RWPE2 (cell line): ENCODE results near the gene RSPH1.
A peak's percentile ranks its signal among the peaks of the same experiment; 100 is the strongest.

Source experiments
- ATAC-seq: fragments of 200-7000 bp; cut with Tn5 transposase; 3 replicates; pipeline ENCODE4 v1.9.1; 2021; ENCODE audit warnings: low read depth
- DNase-seq: peaks from one replicate; pipeline ENCODE4 v3.0.0-alpha.2; 2020; ENCODE audit warnings: low spot score
- H3K27ac ChIP-seq: fragments of 450-650 bp; 2 replicates; pipeline ENCODE4 v1.5.1; 2017; ENCODE audit warnings: mild to moderate bottlenecking; ENCODE audit not compliant: poor library complexity, severe bottlenecking
- H3K27me3 ChIP-seq: fragments of 250-450 bp; sonication (Bioruptor Pico); 2 replicates; pipeline ENCODE4 v1.5.1; 2021; ENCODE audit warnings: mild to moderate bottlenecking, moderate library complexity; ENCODE audit not compliant: insufficient read depth, poor library complexity, severe bottlenecking
- H3K36me3 ChIP-seq: fragments of 250-450 bp; sonication (Bioruptor Pico); 2 replicates; pipeline ENCODE4 v1.5.1; 2020; ENCODE audit warnings: low read depth, mild to moderate bottlenecking, moderate library complexity
- H3K4me1 ChIP-seq: fragments of 250-450 bp; sonication (Bioruptor Pico); 2 replicates; pipeline ENCODE4 v1.5.1; 2021; ENCODE audit warnings: mild to moderate bottlenecking, moderate library complexity; ENCODE audit not compliant: insufficient read depth, poor library complexity, severe bottlenecking
- H3K4me3 ChIP-seq: fragments of 250-450 bp; sonication (Bioruptor Pico); 2 replicates; pipeline ENCODE4 v1.5.1; 2021; ENCODE audit warnings: mild to moderate bottlenecking, moderate library complexity; ENCODE audit not compliant: severe bottlenecking
- H3K9me3 ChIP-seq: fragments of 250-450 bp; sonication (Bioruptor Pico); 2 replicates; pipeline ENCODE4 v1.5.1; 2021; ENCODE audit warnings: mild to moderate bottlenecking, moderate library complexity; ENCODE audit not compliant: severe bottlenecking
- TF ChIP-seq, protein P1 (sequence below): fragments of 450-650 bp; IDR thresholded peaks from one replicate; pipeline ENCODE4 v1.5.1; 2017; ENCODE audit warnings: mild to moderate bottlenecking, moderate library complexity; ENCODE audit not compliant: poor library complexity, severe bottlenecking

Gene RSPH1

DNA sequence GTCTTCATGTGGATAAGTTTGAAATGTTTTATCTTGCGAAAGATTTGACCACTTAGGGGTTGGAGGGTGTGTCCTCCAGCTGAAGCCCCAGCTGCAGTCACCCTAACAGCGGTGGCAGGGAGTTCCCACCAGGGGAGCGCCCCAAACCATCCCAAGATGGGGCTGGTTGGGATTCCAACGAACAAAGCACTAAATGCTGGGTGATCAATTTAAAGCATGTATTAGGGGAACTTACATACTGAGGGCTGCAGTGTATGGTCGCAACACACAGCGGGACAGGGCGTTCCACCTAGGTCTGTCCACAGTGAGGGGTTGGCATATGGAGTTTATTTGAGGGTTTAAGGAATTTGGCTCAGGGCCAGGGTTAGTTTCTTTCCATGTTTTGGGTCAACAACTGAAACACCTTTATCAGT, 43.9 kb upstream of the RSPH1 start:
- ATAC-seq, result no peak
- H3K27ac ChIP-seq, result no peak overlapping the region
- no peak for DNase-seq
- no peaks in the 10 kb centered on the region for H3K36me3 ChIP-seq
- H3K4me3 ChIP-seq, result no peak overlapping the region
- H3K9me3 ChIP-seq, result no peaks in the 10 kb centered on the region
- H3K4me1 ChIP-seq, result no peaks in the 10 kb centered on the region
- TF ChIP-seq, protein P1, sequence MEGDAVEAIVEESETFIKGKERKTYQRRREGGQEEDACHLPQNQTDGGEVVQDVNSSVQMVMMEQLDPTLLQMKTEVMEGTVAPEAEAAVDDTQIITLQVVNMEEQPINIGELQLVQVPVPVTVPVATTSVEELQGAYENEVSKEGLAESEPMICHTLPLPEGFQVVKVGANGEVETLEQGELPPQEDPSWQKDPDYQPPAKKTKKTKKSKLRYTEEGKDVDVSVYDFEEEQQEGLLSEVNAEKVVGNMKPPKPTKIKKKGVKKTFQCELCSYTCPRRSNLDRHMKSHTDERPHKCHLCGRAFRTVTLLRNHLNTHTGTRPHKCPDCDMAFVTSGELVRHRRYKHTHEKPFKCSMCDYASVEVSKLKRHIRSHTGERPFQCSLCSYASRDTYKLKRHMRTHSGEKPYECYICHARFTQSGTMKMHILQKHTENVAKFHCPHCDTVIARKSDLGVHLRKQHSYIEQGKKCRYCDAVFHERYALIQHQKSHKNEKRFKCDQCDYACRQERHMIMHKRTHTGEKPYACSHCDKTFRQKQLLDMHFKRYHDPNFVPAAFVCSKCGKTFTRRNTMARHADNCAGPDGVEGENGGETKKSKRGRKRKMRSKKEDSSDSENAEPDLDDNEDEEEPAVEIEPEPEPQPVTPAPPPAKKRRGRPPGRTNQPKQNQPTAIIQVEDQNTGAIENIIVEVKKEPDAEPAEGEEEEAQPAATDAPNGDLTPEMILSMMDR, result no peak
- H3K27me3 ChIP-seq, result no peaks in the 10 kb centered on the region

DNA sequence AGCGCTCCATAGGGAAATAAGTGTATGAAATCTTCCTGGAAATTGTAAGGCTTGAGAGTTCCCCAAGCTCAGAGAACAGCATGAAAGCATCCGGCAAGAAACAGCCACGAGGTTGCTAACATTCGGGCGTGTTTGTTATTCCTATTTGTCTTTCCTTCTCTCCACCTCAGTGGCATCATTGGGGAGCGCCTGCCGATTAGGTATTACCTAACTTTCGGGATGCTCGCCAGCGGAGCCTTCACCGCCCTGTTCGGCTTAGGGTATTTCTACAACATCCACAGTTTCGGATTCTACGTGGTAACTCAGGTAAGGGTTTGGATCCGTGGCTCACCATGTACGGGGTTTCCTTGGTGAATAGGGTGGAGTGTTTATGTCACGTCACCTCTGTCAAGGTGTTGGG, 43.3 kb upstream of the RSPH1 start:
- no peaks in the 10 kb centered on the region for H3K36me3 ChIP-seq
- H3K27me3 ChIP-seq, result no peaks in the 10 kb centered on the region
- TF ChIP-seq, protein P1, result no peak
- no peak overlapping the region for H3K4me3 ChIP-seq
- H3K9me3 ChIP-seq, result no peaks in the 10 kb centered on the region
- no peaks in the 10 kb centered on the region for H3K4me1 ChIP-seq
- ATAC-seq, result no peak
- no peak overlapping the region for H3K27ac ChIP-seq
- DNase-seq, result no peak

DNA sequence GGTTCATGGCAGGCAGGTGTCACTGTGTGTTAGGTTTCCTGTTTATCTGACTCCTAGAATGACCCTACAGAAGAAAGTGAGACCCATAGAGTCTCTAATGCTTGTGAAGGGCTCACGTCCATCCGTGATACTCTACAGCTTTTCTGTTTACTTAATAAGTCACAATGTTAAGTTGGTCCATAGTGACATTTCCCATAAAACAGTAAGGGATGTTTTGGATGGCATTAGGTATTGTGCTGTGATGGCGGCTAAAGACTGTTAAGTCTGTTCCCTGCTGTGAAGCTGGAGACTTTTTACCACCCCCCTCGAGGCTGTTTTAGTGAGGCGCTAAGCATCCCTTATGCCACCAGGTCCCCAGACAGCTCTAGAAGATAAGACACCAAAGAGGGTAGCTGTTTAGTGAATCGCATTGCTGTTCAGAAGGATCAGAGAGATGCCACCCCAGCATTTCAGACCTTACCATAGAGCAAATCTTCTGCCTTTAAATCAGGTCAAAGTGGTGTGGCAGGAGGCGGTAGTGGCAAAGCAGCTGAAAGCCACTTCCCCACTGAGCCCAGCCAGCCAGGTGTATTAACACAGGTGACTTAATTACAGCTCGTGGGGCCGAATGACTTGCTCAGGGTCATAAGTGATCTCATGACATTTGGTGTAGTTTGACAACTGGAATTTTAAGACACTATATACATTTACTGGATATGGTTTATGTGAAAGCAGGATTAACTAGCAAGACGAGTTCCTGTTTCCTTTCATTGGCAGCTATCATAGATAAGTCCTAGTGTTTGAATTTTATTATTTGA, 42.7 kb upstream of the RSPH1 start:
- Histone ChIP-seq H3K27ac (no peak overlapping the region), H3K4me3 (no peak overlapping the region), H3K9me3 (no peaks in the 10 kb centered on the region), H3K27me3 (no peaks in the 10 kb centered on the region), H3K36me3 (no peaks in the 10 kb centered on the region), H3K4me1 (no peaks in the 10 kb centered on the region)
- TF ChIP-seq, protein P1, result no peak
- no peak for ATAC-seq
- DNase-seq, result no peak

DNA sequence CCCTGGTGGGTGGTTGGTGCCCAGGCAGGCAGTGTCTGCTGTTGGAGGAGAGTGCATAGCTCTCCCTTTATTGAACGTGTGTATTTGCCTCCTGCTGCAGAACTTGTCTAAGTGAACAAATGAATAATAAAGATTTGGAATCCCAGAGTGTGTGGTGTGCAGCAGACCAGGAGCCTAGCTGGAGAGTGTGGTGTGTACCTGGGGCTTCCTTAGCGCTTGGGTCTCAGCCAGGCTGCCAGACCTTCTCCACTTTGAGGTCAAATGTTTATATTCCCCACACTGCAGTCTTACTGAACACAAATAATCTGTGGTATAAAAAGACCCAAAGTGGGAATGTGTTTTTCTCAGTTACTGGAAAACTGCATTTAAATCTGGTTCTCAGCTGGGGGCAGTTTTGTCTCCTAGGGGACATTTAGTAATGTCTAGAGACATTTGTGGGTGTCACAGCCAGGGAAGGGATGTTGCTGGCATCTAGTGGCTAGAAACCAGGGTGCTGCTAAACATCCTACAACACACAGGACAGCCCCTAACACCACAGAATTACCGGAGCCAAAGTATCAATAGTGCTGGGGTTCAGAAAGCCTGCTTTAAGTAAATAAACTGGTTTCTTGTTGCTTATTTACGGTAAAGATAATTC, 41.2 kb upstream of the RSPH1 start:
- DNase-seq, result no peak

More for the DNA sequence above, 41.2 kb upstream of the RSPH1 start:
- Histone ChIP-seq H3K27me3 (no peaks in the 10 kb centered on the region), H3K9me3 (no peaks in the 10 kb centered on the region), H3K27ac (no peak overlapping the region), H3K36me3 (no peaks in the 10 kb centered on the region), H3K4me1 (no peaks in the 10 kb centered on the region), H3K4me3 (no peak overlapping the region)
- TF ChIP-seq, protein P1, result peak; percentile 45
- ATAC-seq, result 0 out of 3 replicates have a peak, but pooled peaks have one; percentile 50
